Mammary epithelial cell (primary cell): Measurements from ENCODE around the gene SALL4.

Source experiments
- CTCF ChIP-seq, 2 donors: IDR thresholded peaks in 1 of 2; conservative IDR thresholded peaks in 1 of 2; 2 replicates each; pipeline ENCODE4 v1.5.1; 2011 to 2012; ENCODE audit warnings: inconsistent platforms in 2 of 2, low read length in 2 of 2, mild to moderate bottlenecking in 2 of 2, control low read depth in 1 of 2, low read depth in 1 of 2; ENCODE audit not compliant: insufficient read depth in 1 of 2; ENCODE audit errors: extremely low read depth in 1 of 2
- EZH2 ChIP-seq: IDR thresholded peaks from 2 replicates; pipeline ENCODE4 v1.6.1; 2012; ENCODE audit warnings: low read length, inconsistent platforms, borderline replicate concordance

DNA sequence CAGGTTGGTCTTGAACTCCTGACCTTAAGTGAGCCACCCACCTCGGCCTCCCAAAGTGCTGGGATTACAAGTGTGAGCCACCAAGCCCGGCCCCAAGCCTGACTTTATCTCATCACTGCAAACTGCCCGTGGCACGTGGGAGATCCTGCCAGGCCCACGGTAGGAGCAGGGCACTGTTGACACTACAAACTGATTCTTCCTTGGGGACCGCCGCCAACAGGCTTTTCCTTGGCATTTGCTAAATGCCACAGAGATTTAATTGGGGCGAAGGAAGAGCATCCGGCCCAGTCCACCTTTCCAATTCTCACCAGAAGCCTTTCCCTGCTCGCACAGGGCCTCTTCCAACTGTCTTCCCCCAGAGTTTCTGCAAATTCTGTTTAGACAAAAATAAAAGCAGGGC is 45.1 kb downstream of the SALL4 start:
- no peak for TF ChIP-seq CTCF (conservative IDR thresholded peaks at IDR 0.05 in 1 of 2, IDR thresholded peaks at IDR 0.05 in 1 of 2; ENCODE audit: extremely low read depth in 1 of 2, insufficient read depth in 1 of 2, low read depth in 1 of 2, low read length in 2 of 2)
- TF ChIP-seq EZH2, result no peak
